ENCODE results near the gene CMPK2.

GRCh38 chr2:6877402-6878304 lies 11.9 kb upstream of the CMPK2 start, which contains the start of gene RSAD2:
- TF ChIP-seq POU2F2 (IDR thresholded peaks at IDR 0.05; ENCODE audit: borderline replicate concordance, low read depth, low read length) (no peak), ZNF384 (IDR thresholded peaks at IDR 0.05; ENCODE audit: borderline replicate concordance, low read depth, low read length) (no peak), NFYB (IDR thresholded peaks at IDR 0.05; ENCODE audit: insufficient read depth, low read depth, low read length) (no peak), SP1 (IDR thresholded peaks at IDR 0.05; ENCODE audit: low read depth, low read length) (no peak), SMARCA5 (IDR thresholded peaks at IDR 0.05) (no peak)

All from GM12878 (cell line).